Measurements from ENCODE around the gene NYAP2.

The NYAP2 gene

DNA sequence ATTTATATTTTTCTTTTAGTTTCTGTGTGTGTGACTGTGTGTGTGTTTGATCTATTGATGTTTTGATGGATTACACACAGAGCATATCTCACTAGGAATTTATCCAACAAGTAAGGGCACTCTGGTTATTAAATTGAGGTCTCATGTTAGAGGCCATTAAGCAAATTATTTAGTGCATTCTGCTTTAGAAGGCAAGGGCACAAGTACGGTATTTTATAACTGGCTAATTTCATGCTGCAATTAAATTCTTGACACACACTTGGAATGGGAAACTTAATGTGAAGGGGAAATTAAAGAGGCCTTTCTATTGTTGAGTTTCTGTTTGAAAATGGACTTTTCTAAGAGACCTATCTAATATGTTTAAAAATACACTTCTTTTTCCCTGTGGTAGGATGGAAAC lies 25.8 kb downstream of the NYAP2 start:
- Histone ChIP-seq H3K9me3 (ENCODE audit: control insufficient read depth in 5 of 5, low read length in 5 of 5) (no peaks in the 10 kb centered on the region), H3K4me1 (ENCODE audit: control insufficient read depth in 5 of 5, insufficient read depth in 5 of 5, low read length in 5 of 5) (no peaks in the 10 kb centered on the region), H3K27ac (ENCODE audit: low read depth, low read length) (no peak overlapping the region), H3K4me3 (ENCODE audit: low read depth in 1 of 5, low read length in 5 of 5) (no peak overlapping the region), H3K27me3 (ENCODE audit: control insufficient read depth in 5 of 5, insufficient read depth in 4 of 5, low read length in 5 of 5) (no peaks in the 10 kb centered on the region), H3K36me3 (ENCODE audit: control insufficient read depth in 5 of 5, insufficient read depth in 5 of 5, low read length in 5 of 5) (no peaks in the 10 kb centered on the region), H3K9ac (ENCODE audit: low read length in 5 of 5) (no peak overlapping the region)

GRCh38 chr2:225428360-225428759 lies 28.9 kb downstream of the NYAP2 start:
- Histone ChIP-seq H3K9ac (ENCODE audit: low read length in 5 of 5) (no peak overlapping the region), H3K36me3 (ENCODE audit: control insufficient read depth in 5 of 5, insufficient read depth in 5 of 5, low read length in 5 of 5) (no peaks in the 10 kb centered on the region), H3K27me3 (ENCODE audit: control insufficient read depth in 5 of 5, insufficient read depth in 4 of 5, low read length in 5 of 5) (no peaks in the 10 kb centered on the region), H3K27ac (ENCODE audit: low read depth, low read length) (no peak overlapping the region), H3K4me1 (ENCODE audit: control insufficient read depth in 5 of 5, insufficient read depth in 5 of 5, low read length in 5 of 5) (no peaks in the 10 kb centered on the region), H3K9me3 (ENCODE audit: control insufficient read depth in 5 of 5, low read length in 5 of 5) (no peaks in the 10 kb centered on the region), H3K4me3 (ENCODE audit: low read depth in 1 of 5, low read length in 5 of 5) (no peak overlapping the region)

GRCh38 chr2:225429717-225430116 lies 30.2 kb downstream of the NYAP2 start:
- Histone ChIP-seq H3K27ac (ENCODE audit: low read depth, low read length) (no peak overlapping the region), H3K9me3 (ENCODE audit: control insufficient read depth in 5 of 5, low read length in 5 of 5) (no peaks in the 10 kb centered on the region), H3K4me3 (ENCODE audit: low read depth in 1 of 5, low read length in 5 of 5) (no peak overlapping the region), H3K4me1 (ENCODE audit: control insufficient read depth in 5 of 5, insufficient read depth in 5 of 5, low read length in 5 of 5) (no peaks in the 10 kb centered on the region), H3K27me3 (ENCODE audit: control insufficient read depth in 5 of 5, insufficient read depth in 4 of 5, low read length in 5 of 5) (no peaks in the 10 kb centered on the region), H3K9ac (ENCODE audit: low read length in 5 of 5) (no peak overlapping the region), H3K36me3 (ENCODE audit: control insufficient read depth in 5 of 5, insufficient read depth in 5 of 5, low read length in 5 of 5) (no peaks in the 10 kb centered on the region)

DNA sequence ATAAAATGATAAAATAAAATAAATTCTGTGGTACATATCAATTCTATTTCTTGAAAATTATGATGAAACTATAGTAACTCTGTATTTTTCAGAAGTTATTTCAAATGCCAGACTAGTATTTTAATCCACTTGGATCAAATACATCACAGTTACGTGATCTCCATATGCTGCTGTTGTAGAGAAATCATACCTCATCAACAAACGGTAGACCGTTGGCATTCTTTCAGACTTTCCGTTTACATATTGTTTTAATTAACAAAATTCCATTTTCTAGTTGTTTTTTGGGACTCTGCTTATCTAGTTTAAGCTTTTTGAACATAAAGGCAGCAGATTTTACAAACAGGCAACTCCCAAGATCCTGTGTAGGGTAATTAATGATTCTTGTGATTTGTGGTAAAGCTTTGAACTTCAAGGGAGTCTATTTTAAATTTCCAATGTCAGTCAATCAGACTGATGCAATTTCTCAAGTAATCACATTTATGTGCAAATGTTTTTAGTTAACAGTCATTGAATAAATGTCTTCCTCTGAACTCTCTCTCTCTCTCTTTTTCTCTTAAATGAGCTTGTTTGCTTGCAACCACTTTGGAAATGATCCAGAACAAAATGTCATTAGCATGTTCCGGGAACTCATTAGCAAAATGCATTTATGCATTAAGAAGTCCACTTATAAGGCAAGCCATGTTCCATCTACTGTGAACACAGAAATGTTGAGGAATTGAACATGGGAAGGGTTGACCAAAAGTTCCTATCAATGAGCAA lies 31.8 kb downstream of the NYAP2 start:
- no peaks in the 10 kb centered on the region for H3K36me3 ChIP-seq (ENCODE audit: control insufficient read depth in 5 of 5, insufficient read depth in 5 of 5, low read length in 5 of 5)

GRCh38 chr2:225434014-225434413 lies 34.5 kb downstream of the NYAP2 start:
- no peaks in the 10 kb centered on the region for H3K9me3 ChIP-seq (ENCODE audit: control insufficient read depth in 5 of 5, low read length in 5 of 5)
- no peak overlapping the region for H3K27ac ChIP-seq (ENCODE audit: low read depth, low read length)
- no peak overlapping the region for H3K4me3 ChIP-seq (ENCODE audit: low read depth in 1 of 5, low read length in 5 of 5)
- H3K9ac ChIP-seq (ENCODE audit: low read length in 5 of 5), result no peak overlapping the region
- H3K36me3 ChIP-seq (ENCODE audit: control insufficient read depth in 5 of 5, insufficient read depth in 5 of 5, low read length in 5 of 5), result no peaks in the 10 kb centered on the region
- H3K4me1 ChIP-seq (ENCODE audit: control insufficient read depth in 5 of 5, insufficient read depth in 5 of 5, low read length in 5 of 5), result no peaks in the 10 kb centered on the region
- no peaks in the 10 kb centered on the region for H3K27me3 ChIP-seq (ENCODE audit: control insufficient read depth in 5 of 5, insufficient read depth in 4 of 5, low read length in 5 of 5)

More for the DNA sequence above, 31.8 kb downstream of the NYAP2 start:
- Histone ChIP-seq H3K9me3 (ENCODE audit: control insufficient read depth in 5 of 5, low read length in 5 of 5) (no peaks in the 10 kb centered on the region), H3K4me1 (ENCODE audit: control insufficient read depth in 5 of 5, insufficient read depth in 5 of 5, low read length in 5 of 5) (no peaks in the 10 kb centered on the region), H3K4me3 (ENCODE audit: low read depth in 1 of 5, low read length in 5 of 5) (no peak overlapping the region), H3K27ac (ENCODE audit: low read depth, low read length) (no peak overlapping the region), H3K27me3 (ENCODE audit: control insufficient read depth in 5 of 5, insufficient read depth in 4 of 5, low read length in 5 of 5) (no peaks in the 10 kb centered on the region), H3K9ac (ENCODE audit: low read length in 5 of 5) (no peak overlapping the region)

GRCh38 chr2:225437319-225437718 lies 37.8 kb downstream of the NYAP2 start:
- H3K36me3 ChIP-seq (ENCODE audit: control insufficient read depth in 5 of 5, insufficient read depth in 5 of 5, low read length in 5 of 5), result no peaks in the 10 kb centered on the region
- H3K4me3 ChIP-seq (ENCODE audit: low read depth in 1 of 5, low read length in 5 of 5), result no peak overlapping the region
- H3K27me3 ChIP-seq (ENCODE audit: control insufficient read depth in 5 of 5, insufficient read depth in 4 of 5, low read length in 5 of 5), result peaks cover 0 to 2% (median 0%) of the 10 kb centered on the region in 5 donors
- no peak overlapping the region for H3K27ac ChIP-seq (ENCODE audit: low read depth, low read length)
- H3K4me1 ChIP-seq (ENCODE audit: control insufficient read depth in 5 of 5, insufficient read depth in 5 of 5, low read length in 5 of 5), result no peaks in the 10 kb centered on the region
- H3K9me3 ChIP-seq (ENCODE audit: control insufficient read depth in 5 of 5, low read length in 5 of 5), result no peaks in the 10 kb centered on the region
- no peak overlapping the region for H3K9ac ChIP-seq (ENCODE audit: low read length in 5 of 5)

DNA sequence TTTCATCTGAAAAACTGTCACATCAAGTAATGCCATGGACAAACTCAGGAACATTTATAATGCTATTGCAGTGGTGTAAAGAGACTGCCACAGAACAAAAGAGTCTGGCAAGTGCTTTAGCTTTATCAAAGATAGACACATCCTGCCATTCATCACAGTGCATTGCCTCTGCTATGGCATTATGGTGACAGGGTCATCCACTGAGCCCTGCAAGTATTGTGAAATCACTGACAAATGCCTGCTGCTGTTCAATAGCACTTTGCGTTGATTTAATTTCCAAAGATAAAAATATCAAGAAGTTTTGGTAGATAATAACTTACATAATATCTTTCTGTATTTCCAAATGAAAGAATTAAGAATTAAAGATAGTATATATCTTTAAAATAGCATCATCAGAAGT lies 38.7 kb downstream of the NYAP2 start:
- Histone ChIP-seq H3K27ac (ENCODE audit: low read depth, low read length) (no peak overlapping the region), H3K9me3 (ENCODE audit: control insufficient read depth in 5 of 5, low read length in 5 of 5) (no peaks in the 10 kb centered on the region), H3K27me3 (ENCODE audit: control insufficient read depth in 5 of 5, insufficient read depth in 4 of 5, low read length in 5 of 5) (peaks cover 0 to 2% (median 0%) of the 10 kb centered on the region in 5 donors), H3K4me1 (ENCODE audit: control insufficient read depth in 5 of 5, insufficient read depth in 5 of 5, low read length in 5 of 5) (no peaks in the 10 kb centered on the region), H3K9ac (ENCODE audit: low read length in 5 of 5) (no peak overlapping the region), H3K36me3 (ENCODE audit: control insufficient read depth in 5 of 5, insufficient read depth in 5 of 5, low read length in 5 of 5) (no peaks in the 10 kb centered on the region), H3K4me3 (ENCODE audit: low read depth in 1 of 5, low read length in 5 of 5) (no peak overlapping the region)

GRCh38 chr2:225452677-225453076 lies 53.2 kb downstream of the NYAP2 start:
- H3K36me3 ChIP-seq (ENCODE audit: control insufficient read depth in 5 of 5, insufficient read depth in 5 of 5, low read length in 5 of 5), result no peaks in the 10 kb centered on the region
- H3K9ac ChIP-seq (ENCODE audit: low read length in 5 of 5), result no peak overlapping the region
- no peak overlapping the region for H3K4me3 ChIP-seq (ENCODE audit: low read depth in 1 of 5, low read length in 5 of 5)
- no peaks in the 10 kb centered on the region for H3K27me3 ChIP-seq (ENCODE audit: control insufficient read depth in 5 of 5, insufficient read depth in 4 of 5, low read length in 5 of 5)
- no peaks in the 10 kb centered on the region for H3K9me3 ChIP-seq (ENCODE audit: control insufficient read depth in 5 of 5, low read length in 5 of 5)
- no peak overlapping the region for H3K27ac ChIP-seq (ENCODE audit: low read depth, low read length)
- H3K4me1 ChIP-seq (ENCODE audit: control insufficient read depth in 5 of 5, insufficient read depth in 5 of 5, low read length in 5 of 5), result no peaks in the 10 kb centered on the region

DNA sequence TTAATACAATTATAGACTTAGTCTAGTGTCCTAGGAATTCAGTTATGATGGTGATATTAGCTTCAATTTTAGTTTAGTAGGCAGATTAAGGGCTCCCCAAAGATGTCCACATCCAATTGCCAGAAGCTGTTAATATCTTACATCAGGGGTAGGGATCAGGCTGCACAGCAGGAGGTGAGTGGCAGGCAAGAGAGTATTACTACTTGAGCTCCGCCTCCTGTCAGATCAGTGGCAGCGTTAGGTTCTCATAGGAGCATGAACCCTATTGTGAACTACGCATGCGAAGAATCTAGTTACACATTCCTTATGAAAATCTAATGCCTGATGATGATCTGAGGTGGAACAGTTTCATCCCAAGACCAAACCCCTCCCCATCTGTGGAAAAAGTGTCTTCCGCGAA lies 54.9 kb downstream of the NYAP2 start:
- Histone ChIP-seq H3K4me3 (ENCODE audit: low read depth in 1 of 5, low read length in 5 of 5) (no peak overlapping the region), H3K27ac (ENCODE audit: low read depth, low read length) (no peak overlapping the region), H3K9ac (ENCODE audit: low read length in 5 of 5) (no peak overlapping the region), H3K27me3 (ENCODE audit: control insufficient read depth in 5 of 5, insufficient read depth in 4 of 5, low read length in 5 of 5) (no peaks in the 10 kb centered on the region), H3K36me3 (ENCODE audit: control insufficient read depth in 5 of 5, insufficient read depth in 5 of 5, low read length in 5 of 5) (no peaks in the 10 kb centered on the region), H3K9me3 (ENCODE audit: control insufficient read depth in 5 of 5, low read length in 5 of 5) (no peaks in the 10 kb centered on the region), H3K4me1 (ENCODE audit: control insufficient read depth in 5 of 5, insufficient read depth in 5 of 5, low read length in 5 of 5) (no peaks in the 10 kb centered on the region)

DNA sequence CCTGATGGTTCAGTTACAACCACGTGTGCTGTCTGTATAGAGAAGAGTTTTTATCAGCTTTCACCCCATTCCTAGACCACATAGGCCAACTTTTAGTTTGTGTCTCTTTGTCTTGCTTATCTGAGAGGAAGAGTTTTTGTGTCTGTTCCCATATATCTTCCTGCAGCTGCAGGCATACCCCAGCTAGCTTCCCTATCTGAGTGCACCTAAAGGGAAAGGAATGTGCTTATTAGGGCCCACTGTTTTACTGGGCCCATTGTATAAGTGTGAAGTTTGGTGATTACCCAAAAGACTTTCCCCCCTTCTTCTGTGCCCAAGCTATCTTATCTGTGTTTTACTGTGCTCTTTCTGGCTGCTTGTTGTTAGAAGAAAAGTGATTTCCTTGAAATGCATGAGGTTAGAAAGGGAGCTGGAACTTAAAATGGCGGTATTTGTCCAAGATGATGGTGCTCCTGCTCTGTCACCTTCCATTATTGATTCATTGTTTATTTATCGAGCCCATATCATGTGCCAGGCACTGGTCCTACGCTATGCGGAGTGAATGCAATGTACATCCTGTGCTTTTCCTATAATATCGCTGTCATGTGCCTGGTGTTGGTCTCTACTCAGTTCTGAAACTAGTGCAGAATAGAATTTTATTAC lies 57.2 kb downstream of the NYAP2 start:
- no peak overlapping the region for H3K9ac ChIP-seq (ENCODE audit: low read length in 5 of 5)
- H3K36me3 ChIP-seq (ENCODE audit: control insufficient read depth in 5 of 5, insufficient read depth in 5 of 5, low read length in 5 of 5), result no peaks in the 10 kb centered on the region
- no peak overlapping the region for H3K27ac ChIP-seq (ENCODE audit: low read depth, low read length)
- no peak overlapping the region for H3K4me3 ChIP-seq (ENCODE audit: low read depth in 1 of 5, low read length in 5 of 5)
- H3K9me3 ChIP-seq (ENCODE audit: control insufficient read depth in 5 of 5, low read length in 5 of 5), result no peaks in the 10 kb centered on the region
- no peaks in the 10 kb centered on the region for H3K27me3 ChIP-seq (ENCODE audit: control insufficient read depth in 5 of 5, insufficient read depth in 4 of 5, low read length in 5 of 5)
- H3K4me1 ChIP-seq (ENCODE audit: control insufficient read depth in 5 of 5, insufficient read depth in 5 of 5, low read length in 5 of 5), result no peaks in the 10 kb centered on the region
